Keratinocyte (primary cell): ENCODE data around the gene MLH1. TPM values are rescaled to one million over a fixed set of nuclear protein-coding genes. Genes with fewer than 3 reads are reported as not detected.
"Not testable (repeated sequence)": the region's sequence is repeated elsewhere in the genome, so short reads cannot be mapped to it uniquely, and the experiment has no call there.

Experiments used
- DNase-seq: peaks from one replicate; pipeline ENCODE4 v3.0.0-alpha.2; 2011; ENCODE audit warnings: low read depth, missing footprints, low spot score
- FAIRE-seq: peaks from 2 replicates; lab custom pipeline; 2011; peaks lifted over from hg19 to GRCh38; lab: Jason Lieb, UNC
- H2AFZ ChIP-seq: 2 replicates; pipeline ENCODE4 v1.6.0; 2012; ENCODE audit warnings: low read length, control low read depth, inconsistent platforms; ENCODE audit not compliant: control insufficient read depth
- H3K27ac ChIP-seq: 2 replicates; pipeline ENCODE4 v1.5.1; 2011; ENCODE audit warnings: low read length; ENCODE audit not compliant: control insufficient read depth, insufficient read depth
- H3K27me3 ChIP-seq: 3 replicates; pipeline ENCODE4 v1.6.0; 2011; ENCODE audit warnings: low read length; ENCODE audit not compliant: control insufficient read depth, insufficient read depth; ENCODE audit errors: extremely low read depth
- H3K36me3 ChIP-seq, 2 experiments: 2 replicates in 1 of 2; 3 replicates in 1 of 2; pipeline ENCODE4 v1.5.1; 2011; ENCODE audit warnings: low read length in 2 of 2, mild to moderate bottlenecking in 1 of 2; ENCODE audit not compliant: control insufficient read depth in 2 of 2, insufficient read depth in 2 of 2; ENCODE audit errors: extremely low read depth in 1 of 2
- H3K4me1 ChIP-seq: 3 replicates; pipeline ENCODE4 v1.5.1; 2011; ENCODE audit warnings: low read length; ENCODE audit not compliant: control insufficient read depth, insufficient read depth; ENCODE audit errors: extremely low read depth
- H3K4me2 ChIP-seq: 3 replicates; pipeline ENCODE4 v1.6.0; 2011; ENCODE audit warnings: low read depth, low read length; ENCODE audit not compliant: control insufficient read depth, insufficient read depth; ENCODE audit errors: extremely low read depth
- H3K4me3 ChIP-seq, 3 experiments: fragments of 200-600 bp in 1 of 3; sonication (generic) in 1 of 3; 2 replicates in 2 of 3; 3 replicates in 1 of 3; pipeline ENCODE4 v1.5.1; 2011 to 2016; ENCODE audit warnings: low read length in 3 of 3, mild to moderate bottlenecking in 3 of 3, control low read depth in 2 of 3, inconsistent platforms in 1 of 3, low read depth in 1 of 3, mixed read lengths in 1 of 3, mixed run types in 1 of 3, moderate library complexity in 1 of 3; ENCODE audit not compliant: control insufficient read depth in 2 of 3, insufficient read depth in 2 of 3; ENCODE audit errors: extremely low read depth in 1 of 3
- H3K79me2 ChIP-seq: 2 replicates; pipeline ENCODE4 v1.6.0; 2012; ENCODE audit warnings: low read length; ENCODE audit not compliant: control insufficient read depth, insufficient read depth
- H3K9ac ChIP-seq: 3 replicates; pipeline ENCODE4 v1.6.0; 2011; ENCODE audit warnings: low read length; ENCODE audit not compliant: control insufficient read depth, insufficient read depth; ENCODE audit errors: extremely low read depth
- H3K9me1 ChIP-seq: 3 replicates; pipeline ENCODE4 v1.6.0; 2011; ENCODE audit warnings: low read length; ENCODE audit not compliant: control insufficient read depth, insufficient read depth; ENCODE audit errors: extremely low read depth
- H3K9me3 ChIP-seq: 2 replicates; pipeline ENCODE4 v1.5.1; 2012; ENCODE audit warnings: low read depth, low read length; ENCODE audit not compliant: control insufficient read depth
- H4K20me1 ChIP-seq: 3 replicates; pipeline ENCODE4 v1.6.0; 2011; ENCODE audit warnings: low read length; ENCODE audit not compliant: control insufficient read depth, insufficient read depth; ENCODE audit errors: extremely low read depth
- EZH2 ChIP-seq: IDR thresholded peaks from one replicate; pipeline ENCODE4 v1.6.1; 2012; ENCODE audit warnings: inconsistent platforms, mild to moderate bottlenecking, low read length, moderate library complexity
- dilution Hi-C: fragments of 300-500 bp; cut with MboI; formaldehyde crosslinking; loops from one replicate; pipeline ENCODE4 v1.7.0; 2020; ENCODE audit warnings: low sequenced_read_pairs; ENCODE audit not compliant: extremely low pct_ligation_motif_present
- polyA plus RNA-seq, 5 experiments: library from polyadenylated mRNA; depleted of rRNA in 3 of 5; stranded (reverse) in 3 of 5; stranded (forward) in 1 of 5; unstranded in 1 of 5; fragments of >200 nt; gene quantifications; 1 replicate in 1 of 5; 2 replicates in 3 of 5; 3 replicates in 1 of 5; pipeline versions ENCODE4 v1.2.1 to v1.2.3, GENCODE V29; 2011 to 2012; ENCODE audit warnings: missing spikeins in 2 of 5, low read depth in 1 of 5, low replicate concordance in 1 of 5
- TF ChIP-seq, protein P1 (sequence below), 3 experiments: IDR thresholded peaks in 1 of 3; conservative IDR thresholded peaks in 1 of 3; optimal IDR thresholded peaks in 1 of 3; 2 replicates in 2 of 3; 3 replicates in 1 of 3; pipeline versions ENCODE3 to v1.5.1; 2011; ENCODE audit warnings: low read length in 3 of 3, mild to moderate bottlenecking in 3 of 3, moderate library complexity in 2 of 3, control low read depth in 1 of 3, inconsistent platforms in 1 of 3; ENCODE audit not compliant: insufficient read depth in 2 of 3; ENCODE audit errors: extremely low read depth in 1 of 3

The MLH1 gene
- polyA plus RNA-seq, 1 donor (not counting 4 experiments of a cell fraction or from before 2014, with no cell fraction given), result 44.7 TPM

DNA sequence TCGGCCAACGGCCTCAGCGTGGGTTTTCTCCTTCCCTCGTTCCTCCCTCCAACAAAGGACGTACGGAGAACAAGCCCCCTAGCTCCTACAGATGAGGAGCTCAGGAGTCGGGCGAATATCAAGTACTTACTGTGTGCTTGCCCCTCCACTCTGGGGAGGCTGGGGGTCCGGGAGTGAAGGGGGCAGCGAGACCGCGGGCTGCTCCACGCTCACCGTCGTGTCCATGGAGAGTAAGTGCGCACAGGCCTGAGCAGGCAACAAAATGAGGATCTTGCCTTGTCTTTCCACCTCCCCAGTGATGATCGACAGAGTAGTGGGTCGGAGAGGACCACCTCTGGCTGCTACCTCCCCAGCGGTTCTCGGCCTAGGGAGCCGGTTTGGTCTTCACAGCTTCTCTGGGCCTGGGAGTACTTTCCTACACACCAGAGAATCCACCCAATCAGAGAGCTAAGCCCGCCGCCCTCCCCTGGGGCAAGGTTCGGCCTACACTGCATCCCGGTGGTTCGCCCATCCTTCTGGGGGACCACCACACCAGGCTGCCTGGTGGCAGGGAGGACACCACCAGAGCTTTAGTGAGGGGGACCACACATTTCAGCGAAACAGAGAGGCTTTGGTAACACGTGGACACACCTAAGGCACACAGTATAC is 47.9 kb upstream of the MLH1 start:
- TF ChIP-seq, protein P1, sequence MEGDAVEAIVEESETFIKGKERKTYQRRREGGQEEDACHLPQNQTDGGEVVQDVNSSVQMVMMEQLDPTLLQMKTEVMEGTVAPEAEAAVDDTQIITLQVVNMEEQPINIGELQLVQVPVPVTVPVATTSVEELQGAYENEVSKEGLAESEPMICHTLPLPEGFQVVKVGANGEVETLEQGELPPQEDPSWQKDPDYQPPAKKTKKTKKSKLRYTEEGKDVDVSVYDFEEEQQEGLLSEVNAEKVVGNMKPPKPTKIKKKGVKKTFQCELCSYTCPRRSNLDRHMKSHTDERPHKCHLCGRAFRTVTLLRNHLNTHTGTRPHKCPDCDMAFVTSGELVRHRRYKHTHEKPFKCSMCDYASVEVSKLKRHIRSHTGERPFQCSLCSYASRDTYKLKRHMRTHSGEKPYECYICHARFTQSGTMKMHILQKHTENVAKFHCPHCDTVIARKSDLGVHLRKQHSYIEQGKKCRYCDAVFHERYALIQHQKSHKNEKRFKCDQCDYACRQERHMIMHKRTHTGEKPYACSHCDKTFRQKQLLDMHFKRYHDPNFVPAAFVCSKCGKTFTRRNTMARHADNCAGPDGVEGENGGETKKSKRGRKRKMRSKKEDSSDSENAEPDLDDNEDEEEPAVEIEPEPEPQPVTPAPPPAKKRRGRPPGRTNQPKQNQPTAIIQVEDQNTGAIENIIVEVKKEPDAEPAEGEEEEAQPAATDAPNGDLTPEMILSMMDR (optimal IDR thresholded peaks at IDR 0.05 in 1 of 3, IDR thresholded peaks at IDR 0.05 in 1 of 3, conservative IDR thresholded peaks at IDR 0.05 in 1 of 3; ENCODE audit: extremely low read depth in 1 of 3, insufficient read depth in 2 of 3, low read length in 3 of 3), result no peak
- no peak for TF ChIP-seq EZH2
- Histone ChIP-seq H3K27ac (no peak overlapping the region), H3K9me1 (no peaks in the 10 kb centered on the region), H4K20me1 (no peaks in the 10 kb centered on the region), H3K4me3 (peak overlapping the region in 1 of 3 experiments; percentile 66), H3K79me2 (no peaks in the 10 kb centered on the region), H3K4me1 (peaks cover 10% of the 10 kb centered on the region), H2AFZ (peak overlapping the region; percentile 93), H3K4me2 (peak overlapping the region; percentile 82), H3K9me3 (no peaks in the 10 kb centered on the region), H3K9ac (peak overlapping the region; percentile 67), H3K27me3 (peaks cover 7% of the 10 kb centered on the region), H3K36me3 (no peaks in the 10 kb centered on the region)
- DNase-seq, result no peak
- no peak for FAIRE-seq
- dilution Hi-C loops, result no loop called here

DNA sequence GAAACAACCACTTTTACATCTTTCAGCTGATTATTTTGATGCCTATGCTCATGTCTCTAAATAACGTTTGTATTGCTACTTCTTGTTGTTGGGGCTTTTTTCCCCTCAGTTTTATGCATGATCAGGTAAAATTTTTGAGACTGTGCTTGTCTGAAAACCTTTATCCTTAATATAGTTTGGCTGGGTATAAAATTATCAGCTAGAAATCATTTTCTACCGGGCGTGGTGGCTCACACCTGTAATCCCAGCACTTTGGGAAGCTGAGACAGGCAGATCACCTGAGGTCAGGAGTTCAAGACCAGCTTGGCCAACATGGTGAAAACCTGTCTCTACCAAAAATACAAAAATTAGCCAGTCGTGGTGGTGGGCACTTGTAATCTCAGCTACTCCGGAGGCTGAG is 45.5 kb upstream of the MLH1 start:
- H2AFZ ChIP-seq, H3K79me2 ChIP-seq, H3K9me1 ChIP-seq, FAIRE-seq, H3K27ac ChIP-seq, DNase-seq, H4K20me1 ChIP-seq, H3K9ac ChIP-seq, H3K36me3 ChIP-seq, H3K4me3 ChIP-seq, dilution Hi-C loops, H3K27me3 ChIP-seq, H3K9me3 ChIP-seq, H3K4me2 ChIP-seq, H3K4me1 ChIP-seq: not testable (repeated sequence)
